LNCaP clone FGC (cell line): ENCODE results near the gene MCCC2.
"Not testable (repeated sequence)": the region's sequence is repeated elsewhere in the genome, so short reads cannot be mapped to it uniquely, and the experiment has no call there.

Source experiments
- DNase-seq: peaks from one replicate; pipeline ENCODE4 v3.0.0-alpha.2; 2011; ENCODE audit warnings: low read depth
- H3K4me3 ChIP-seq: 2 replicates; pipeline ENCODE4 v1.5.1; 2011; ENCODE audit warnings: mild to moderate bottlenecking, low read depth, low read length, control low read depth
- CTCF ChIP-seq: IDR thresholded peaks from 2 replicates; pipeline ENCODE4 v1.5.1; 2012; ENCODE audit warnings: mild to moderate bottlenecking; ENCODE audit not compliant: control insufficient read depth, insufficient read depth; ENCODE audit errors: extremely low read depth

MCCC2 gene

GRCh38 chr5:71586941-71587765 lies at the start of gene MCCC2:
Gene MCCC2, plus strand, starts transcription at chr5:71587340. Its CDS starts 86 bp downstream, at chr5:71587426.
- no peak for TF ChIP-seq CTCF
- DNase-seq = no peak
- H3K4me3 ChIP-seq = no peak within 1 kb of the TSS

GRCh38 chr5:71537687-71538086 lies 49.5 kb upstream of the MCCC2 start:
- DNase-seq = no peak
- TF ChIP-seq CTCF = no peak
- H3K4me3 ChIP-seq = no peak overlapping the region

- H3K4me3 ChIP-seq, DNase-seq: not testable (repeated sequence)
Measured at GRCh38 chr5:71550885-71551284, 36.3 kb upstream of the MCCC2 start.

GRCh38 chr5:71551582-71551981 lies 35.6 kb upstream of the MCCC2 start:
- H3K4me3 ChIP-seq, DNase-seq: not testable (repeated sequence)

GRCh38 chr5:71552026-71552749 lies 35.0 kb upstream of the MCCC2 start:
- H3K4me3 ChIP-seq, DNase-seq: not testable (repeated sequence)

GRCh38 chr5:71563161-71563560 lies 24.0 kb upstream of the MCCC2 start:
- DNase-seq = no peak
- no peak for TF ChIP-seq CTCF
- no peak overlapping the region for H3K4me3 ChIP-seq

GRCh38 chr5:71564895-71565294 lies 22.2 kb upstream of the MCCC2 start:
- TF ChIP-seq CTCF = no peak
- no peak for DNase-seq
- no peak overlapping the region for H3K4me3 ChIP-seq

- no peak for TF ChIP-seq CTCF
- no peak overlapping the region for H3K4me3 ChIP-seq
- DNase-seq = no peak
Measured at GRCh38 chr5:71569748-71570509, 17.2 kb upstream of the MCCC2 start.

GRCh38 chr5:71571811-71572210 lies 15.3 kb upstream of the MCCC2 start:
- not testable (repeated sequence) for DNase-seq, H3K4me3 ChIP-seq
